IPS-18c (cell line): ENCODE data around the gene ZNF322.

Experiments
- H3K4me3 ChIP-seq: 2 replicates; pipeline ENCODE4 v1.7.0; 2013; ENCODE audit warnings: low read depth, mild to moderate bottlenecking, low read length, moderate library complexity; ENCODE audit not compliant: insufficient read depth
- H3K9me3 ChIP-seq: one replicate; pipeline ENCODE4 v1.6.1; 2013; ENCODE audit warnings: mild to moderate bottlenecking, low read length, moderate library complexity; ENCODE audit not compliant: control insufficient read depth, insufficient read depth

ZNF322 gene

DNA sequence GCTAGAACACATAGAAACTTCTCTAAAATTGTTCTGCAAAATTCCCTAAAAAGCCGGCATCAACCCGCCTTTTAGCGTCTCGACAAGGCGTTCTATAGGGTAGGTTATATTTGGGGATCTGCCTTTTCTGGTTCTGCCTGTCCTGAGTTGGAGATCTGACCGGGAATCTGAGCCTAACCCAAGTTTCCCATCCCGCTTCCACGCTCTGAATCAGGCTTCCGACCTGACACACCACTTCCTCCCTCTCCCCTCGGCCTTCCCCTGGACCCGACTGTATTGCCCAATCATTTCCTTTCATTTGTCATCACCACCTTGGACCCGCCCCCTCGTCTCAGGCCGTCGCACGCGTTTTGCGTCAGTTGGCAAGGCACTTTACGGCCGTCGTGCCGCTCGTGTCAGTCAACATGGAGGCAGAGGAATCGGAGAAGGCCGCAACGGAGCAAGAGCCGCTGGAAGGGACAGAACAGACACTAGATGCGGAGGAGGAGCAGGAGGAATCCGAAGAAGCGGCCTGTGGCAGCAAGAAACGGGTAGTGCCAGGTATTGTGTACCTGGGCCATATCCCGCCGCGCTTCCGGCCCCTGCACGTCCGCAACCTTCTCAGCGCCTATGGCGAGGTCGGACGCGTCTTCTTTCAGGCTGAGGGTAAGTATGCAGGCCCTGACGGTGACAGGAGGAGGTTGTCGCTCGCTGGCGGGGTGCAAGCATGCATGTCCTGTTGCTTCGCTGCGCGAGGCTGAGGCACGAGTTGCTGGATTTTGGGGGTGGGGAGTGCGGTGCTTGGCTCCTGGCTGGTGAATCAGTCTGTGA is 62.8 kb downstream of the ZNF322 start, which contains the start of gene ABT1:
TSS of gene ABT1 (plus strand) at position 375 of the 810 bp plus-strand sequence. CDS start at position 405, 30 bp downstream.
- Histone ChIP-seq H3K4me3 (peak within 1 kb of the TSS; percentile 85), H3K9me3 (no peaks in the 10 kb centered on the region)

DNA sequence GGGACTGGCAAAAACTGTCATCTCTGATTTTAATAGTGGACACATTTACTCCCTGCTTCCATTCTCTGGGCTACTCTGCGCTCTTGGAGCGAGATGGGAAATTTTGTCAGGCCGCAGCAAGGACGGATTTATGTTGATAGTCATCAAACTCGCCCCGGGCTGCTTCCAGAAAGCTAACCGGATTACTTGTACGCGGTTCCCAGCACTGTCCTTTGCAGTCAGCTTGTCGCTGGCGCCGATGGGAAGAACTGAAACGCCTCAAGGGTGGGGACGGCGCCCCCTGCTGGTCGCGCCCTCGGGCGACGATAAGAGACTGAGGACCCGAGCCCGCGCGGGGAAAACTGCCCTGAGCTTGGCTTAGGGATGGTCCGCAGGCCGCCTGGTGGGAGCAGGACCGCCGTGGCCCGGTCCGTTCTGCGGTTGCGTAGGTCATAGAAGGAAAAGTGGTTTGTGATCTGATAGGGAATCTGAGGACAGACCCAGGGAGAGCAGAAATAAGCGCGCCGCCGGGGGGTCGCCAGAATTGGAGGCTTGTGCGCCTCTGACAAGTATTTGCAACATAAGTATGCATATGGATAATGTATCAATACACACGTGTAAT is 63.8 kb downstream of the ZNF322 start:
- H3K4me3 ChIP-seq = peak overlapping the region; percentile 69

GRCh38 chr6:26594730-26595632 is 64.6 kb downstream of the ZNF322 start:
- peak overlapping the region; percentile 69; the same call in 1 of the 2 replicates for H3K4me3 ChIP-seq
- no peaks in the 10 kb centered on the region for H3K9me3 ChIP-seq

More for the DNA sequence above, 63.8 kb downstream of the ZNF322 start:
- H3K9me3 ChIP-seq = no peaks in the 10 kb centered on the region

GRCh38 chr6:26594131-26594498 is 65.4 kb downstream of the ZNF322 start:
- no peaks in the 10 kb centered on the region for H3K9me3 ChIP-seq
- peak overlapping the region; percentile 45 for H3K4me3 ChIP-seq

DNA sequence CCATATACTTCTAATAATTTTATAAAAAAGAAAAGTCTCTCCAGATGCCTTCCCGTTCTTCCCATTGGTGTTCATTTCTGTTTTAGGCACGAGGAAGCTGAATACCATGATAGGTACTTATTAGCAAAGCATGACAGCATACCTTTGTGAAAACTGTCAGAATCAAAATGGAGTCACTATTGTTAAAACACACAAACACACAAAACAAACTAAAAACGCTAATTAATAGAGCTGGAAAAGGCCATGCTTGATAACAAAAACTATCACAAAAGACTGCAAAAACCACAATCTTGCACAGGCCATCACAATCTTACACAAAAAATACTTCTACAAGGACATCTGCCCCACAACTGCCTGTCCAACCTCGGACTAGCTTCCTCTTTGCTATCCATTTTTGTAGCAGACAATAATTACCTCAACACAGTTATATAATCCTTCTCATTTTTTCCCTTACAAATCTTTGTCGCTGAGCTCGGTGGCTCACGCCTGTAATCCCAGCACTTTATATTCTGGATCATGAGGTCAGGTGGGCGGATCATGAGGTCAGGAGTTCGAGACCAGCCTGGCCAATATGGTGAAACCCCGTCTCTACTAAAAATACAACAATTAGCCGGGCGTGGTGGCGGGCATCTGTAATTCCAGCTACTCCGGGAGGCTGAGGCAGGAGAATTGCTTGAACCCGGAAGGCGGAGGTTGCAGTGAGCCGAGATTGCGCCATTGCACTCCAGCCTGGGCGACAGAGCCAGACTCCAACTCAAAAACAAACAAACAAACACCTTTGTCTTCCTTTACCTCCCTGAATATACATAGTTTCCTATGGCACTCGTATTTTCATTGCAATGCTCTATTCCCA is 66.0 kb downstream of the ZNF322 start:
- Histone ChIP-seq H3K9me3 (no peaks in the 10 kb centered on the region), H3K4me3 (peak overlapping the region; percentile 45; the same call in 1 of the 2 replicates)

DNA sequence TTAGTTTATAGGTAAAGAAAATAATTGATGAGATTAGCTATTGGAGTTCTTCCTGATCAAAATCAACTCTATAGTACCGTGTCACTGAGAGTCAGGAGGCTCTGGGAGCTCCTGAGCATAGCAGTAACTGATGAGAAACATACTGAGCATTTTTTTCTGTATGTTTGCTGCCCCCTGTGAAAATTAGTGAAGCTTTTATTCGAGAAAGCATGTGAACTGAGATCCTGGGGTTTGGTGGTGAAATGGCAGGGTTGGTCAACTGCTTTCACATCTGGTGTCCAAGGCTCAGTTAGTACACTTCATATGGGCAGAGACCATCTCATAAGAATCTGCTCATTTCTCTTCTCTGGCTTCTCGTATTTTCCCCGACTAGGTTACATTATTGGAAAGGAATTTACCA is 66.9 kb downstream of the ZNF322 start:
- Histone ChIP-seq H3K4me3 (no peak overlapping the region), H3K9me3 (no peaks in the 10 kb centered on the region)

DNA sequence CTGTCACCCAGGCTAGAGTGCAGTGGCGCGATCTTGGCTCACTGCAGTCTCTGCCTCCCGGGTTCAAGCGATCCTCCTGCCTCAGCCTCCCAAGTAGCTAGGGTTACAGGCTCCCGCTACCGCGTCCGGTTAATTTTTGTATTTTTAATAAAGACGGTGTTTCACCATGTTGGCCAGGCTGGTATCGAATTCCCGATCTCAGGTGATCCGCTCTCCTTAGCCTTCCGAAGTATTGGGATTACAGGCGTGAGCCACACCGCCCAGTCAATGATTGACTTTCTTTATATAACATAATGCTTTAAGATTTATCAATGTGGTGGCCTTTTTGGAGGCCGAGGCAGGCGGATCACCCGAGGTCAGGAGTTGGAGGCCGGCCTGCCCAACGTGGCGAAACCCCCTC is 70.6 kb downstream of the ZNF322 start:
- Histone ChIP-seq H3K4me3 (no peak overlapping the region), H3K9me3 (no peaks in the 10 kb centered on the region)
